GM23338 (cell line): ENCODE measurements around the gene SLC29A1. TPM values are rescaled to one million over a fixed set of nuclear protein-coding genes. Genes with fewer than 3 reads are reported as not detected.

Source experiments
- ATAC-seq: fragments of 200-7000 bp; cut with Tn5 transposase; 3 replicates; pipeline ENCODE4 v1.9.1; 2020
- DNase-seq: peaks from one replicate; pipeline ENCODE4 v3.0.0-alpha.2; 2015; ENCODE audit warnings: low spot score
- H2AFZ ChIP-seq: fragments of 200-600 bp; sonication (generic); 2 replicates; pipeline ENCODE4 v1.8.0; 2016; ENCODE audit warnings: antibody characterized with exemption, mild to moderate bottlenecking, moderate library complexity
- H3F3A ChIP-seq: fragments of 200-600 bp; sonication (generic); replicated peaks from 2 replicates; pipeline ENCODE4 v1.8.0; 2017; ENCODE audit warnings: antibody characterized with exemption, mixed run types, low read depth
- H3K27ac ChIP-seq: fragments of 200-600 bp; sonication (generic); 2 replicates; pipeline ENCODE4 v1.6.1; 2016; ENCODE audit warnings: low read depth
- H3K27me3 ChIP-seq: fragments of 200-600 bp; sonication (generic); 2 replicates; pipeline ENCODE4 v1.8.0; 2016; ENCODE audit warnings: mild to moderate bottlenecking, mixed run types, moderate library complexity; ENCODE audit not compliant: insufficient read depth
- H3K36me3 ChIP-seq: fragments of 200-600 bp; sonication (generic); 2 replicates; pipeline ENCODE4 v1.8.0; 2016; ENCODE audit warnings: mild to moderate bottlenecking; ENCODE audit not compliant: insufficient read depth
- H3K4me1 ChIP-seq: fragments of 200-600 bp; sonication (generic); 2 replicates; pipeline ENCODE4 v1.8.0; 2016; ENCODE audit warnings: mild to moderate bottlenecking, moderate library complexity; ENCODE audit not compliant: insufficient read depth
- H3K4me2 ChIP-seq: fragments of 200-600 bp; sonication (generic); 2 replicates; pipeline ENCODE4 v1.7.1; 2017; ENCODE audit warnings: mixed run types
- H3K4me3 ChIP-seq: fragments of 200-600 bp; sonication (generic); 2 replicates; pipeline ENCODE4 v1.6.1; 2016; ENCODE audit warnings: mixed run types
- H3K79me2 ChIP-seq: fragments of 200-600 bp; sonication (generic); replicated peaks from 2 replicates; pipeline ENCODE4 v1.8.0; 2017; ENCODE audit warnings: mild to moderate bottlenecking; ENCODE audit not compliant: insufficient read depth
- H3K9me2 ChIP-seq: fragments of 200-600 bp; sonication (generic); 2 replicates; pipeline ENCODE4 v1.8.0; 2017; ENCODE audit not compliant: insufficient read depth
- H4K20me1 ChIP-seq: fragments of 200-600 bp; sonication (generic); replicated peaks from 2 replicates; pipeline ENCODE4 v1.8.0; 2017; ENCODE audit warnings: mild to moderate bottlenecking; ENCODE audit not compliant: insufficient read depth
- H3K27ac Mint-ChIP-seq: 2 replicates; pipeline ENCODE4 v1.8.0; 2020; ENCODE audit warnings: inconsistent platforms, mild to moderate bottlenecking, moderate library complexity, mixed read lengths
- H3K27me3 Mint-ChIP-seq: 3 replicates; pipeline ENCODE4 v1.8.0; 2022; ENCODE audit warnings: low read depth, mild to moderate bottlenecking, moderate library complexity, mixed read lengths, inconsistent platforms; ENCODE audit not compliant: insufficient read depth, poor library complexity
- H3K36me3 Mint-ChIP-seq: 3 replicates; pipeline ENCODE4 v1.8.0; 2021; ENCODE audit warnings: low read depth, mild to moderate bottlenecking, inconsistent platforms, moderate library complexity, mixed read lengths
- H3K4me1 Mint-ChIP-seq: 3 replicates; pipeline ENCODE4 v1.8.0; 2020; ENCODE audit warnings: mild to moderate bottlenecking, inconsistent platforms, mixed read lengths
- H3K4me3 Mint-ChIP-seq: 3 replicates; pipeline ENCODE4 v1.8.0; 2021; ENCODE audit warnings: moderate library complexity, mild to moderate bottlenecking, inconsistent platforms, mixed read lengths
- H3K9me3 Mint-ChIP-seq: 3 replicates; pipeline ENCODE4 v1.8.0; 2020; ENCODE audit warnings: moderate library complexity, mild to moderate bottlenecking, inconsistent platforms, mixed read lengths
- CREB1 ChIP-seq: fragments of 250-450 bp; sonication (Bioruptor Pico); IDR thresholded peaks from 2 replicates; pipeline ENCODE4 v1.5.0; 2020; ENCODE audit warnings: low read depth, mild to moderate bottlenecking, moderate library complexity
- CTCF ChIP-seq, 2 experiments: fragments of 200-600 bp in 1 of 2; sonication (generic) in 1 of 2; conservative IDR thresholded peaks; 2 replicates each; pipeline versions ENCODE4 v1.5.1 to v1.6.1; 2016 to 2017; ENCODE audit warnings: antibody characterized with exemption in 2 of 2, low read depth in 2 of 2, mild to moderate bottlenecking in 2 of 2, moderate library complexity in 1 of 2
- ETS1 ChIP-seq: IDR thresholded peaks from 2 replicates; pipeline ENCODE4 v1.6.1; 2016; ENCODE audit warnings: antibody characterized with exemption
- EZH2 ChIP-seq: fragments of 200-600 bp; sonication (generic); IDR thresholded peaks from one replicate; pipeline ENCODE4 v1.8.0; 2017; ENCODE audit warnings: antibody characterized with exemption, mild to moderate bottlenecking, low read depth; ENCODE audit not compliant: unreplicated experiment
- EZH2phosphoT487 ChIP-seq: fragments of 200-600 bp; sonication (generic); IDR thresholded peaks from one replicate; pipeline ENCODE4 v1.8.1; 2018; ENCODE audit warnings: antibody characterized with exemption; ENCODE audit not compliant: unreplicated experiment
- JUNB ChIP-seq: IDR thresholded peaks from one replicate; pipeline ENCODE4 v1.6.1; 2016; ENCODE audit warnings: antibody characterized with exemption; ENCODE audit not compliant: unreplicated experiment
- NANOG ChIP-seq: IDR thresholded peaks from 2 replicates; pipeline ENCODE4 v1.6.1; 2016; ENCODE audit warnings: antibody characterized with exemption, borderline replicate concordance
- POLR2AphosphoS5 ChIP-seq: IDR thresholded peaks from 2 replicates; pipeline ENCODE4 v1.6.1; 2016; ENCODE audit warnings: antibody characterized with exemption, low read depth
- REST ChIP-seq: IDR thresholded peaks from one replicate; pipeline ENCODE4 v1.6.1; 2018; ENCODE audit warnings: antibody characterized with exemption; ENCODE audit not compliant: unreplicated experiment
- STAT1 ChIP-seq: IDR thresholded peaks from one replicate; pipeline ENCODE4 v1.6.1; 2016; ENCODE audit warnings: antibody characterized with exemption; ENCODE audit not compliant: unreplicated experiment
- ZNF114 ChIP-seq: fragments of 250-450 bp; sonication (Bioruptor Pico); IDR thresholded peaks from 2 replicates; pipeline ENCODE4 v1.5.0; 2020; ENCODE audit warnings: mild to moderate bottlenecking, moderate library complexity
- ZNF331 ChIP-seq: fragments of 250-450 bp; sonication (Bioruptor Pico); IDR thresholded peaks from 2 replicates; pipeline ENCODE4 v1.5.0; 2020; ENCODE audit warnings: low read depth, mild to moderate bottlenecking, moderate library complexity
- ZNF462 ChIP-seq: fragments of 250-450 bp; sonication (Bioruptor Pico); IDR thresholded peaks from 2 replicates; pipeline ENCODE4 v1.5.0; 2020; ENCODE audit warnings: mild to moderate bottlenecking, moderate library complexity
- polyA plus RNA-seq: library from polyadenylated mRNA; unstranded; fragments of >200 nt; fragmentation: Nextera tagmentation; extraction: Ambion mirVana; gene quantifications from 2 replicates; pipeline ENCODE4 v1.2.1, GENCODE V29; 2016
- total RNA-seq: library from RNA; depleted of rRNA; stranded (reverse); fragments of >200 nt; shearing (Covaris generic); gene quantifications from 2 replicates; pipeline ENCODE4 v1.2.3, GENCODE V29; 2014

SLC29A1 gene
- total and polyA plus RNA-seq, 2 experiments from 2014 or later, result 73.1 to 169 TPM

GRCh38 chr6:44277763-44278162, 54.4 kb downstream of the SLC29A1 start:
- H3K9me2 ChIP-seq, result no peaks in the 10 kb centered on the region
- TF ChIP-seq ZNF114 (CRISPR knock-in tag), result no peak
- no peak for TF ChIP-seq CREB1 (CRISPR knock-in tag)
- TF ChIP-seq EZH2, result no peak
- TF ChIP-seq POLR2AphosphoS5, result no peak
- TF ChIP-seq STAT1, result no peak
- no peak for TF ChIP-seq ZNF331 (CRISPR knock-in tag)
- TF ChIP-seq ZNF462 (CRISPR knock-in tag), result no peak
- TF ChIP-seq NANOG, result no peak
- TF ChIP-seq REST, result no peak
- TF ChIP-seq ETS1, result no peak
- no peak for TF ChIP-seq EZH2phosphoT487
- TF ChIP-seq JUNB, result no peak
- no peak for TF ChIP-seq CTCF (conservative IDR thresholded peaks at IDR 0.05; ENCODE audit: low read depth in 2 of 2)
- no peak overlapping the region for H3K27ac Mint-ChIP-seq
- H2AFZ ChIP-seq, result no peak overlapping the region
- H3K4me1 Mint-ChIP-seq, result peaks cover 6% of the 10 kb centered on the region
- no peaks in the 10 kb centered on the region for H3K36me3 ChIP-seq
- no peaks in the 10 kb centered on the region for H3K4me1 ChIP-seq
- peaks cover 6% of the 10 kb centered on the region; the same call in 2 of the 3 replicates for H3K36me3 Mint-ChIP-seq
- H3K4me2 ChIP-seq, result no peak overlapping the region
- H3K27ac ChIP-seq, result no peak overlapping the region
- no peaks in the 10 kb centered on the region for H3K9me3 Mint-ChIP-seq
- no peaks in the 10 kb centered on the region for H4K20me1 ChIP-seq
- H3F3A ChIP-seq, result 0 out of 2 replicates have a peak, but pooled peaks cover 8% of the 10 kb centered on the region
- H3K27me3 ChIP-seq, result peaks cover 35% of the 10 kb centered on the region
- peaks cover 30% of the 10 kb centered on the region for H3K27me3 Mint-ChIP-seq
- H3K4me3 Mint-ChIP-seq, result no peak overlapping the region
- DNase-seq, result no peak
- no peak overlapping the region for H3K4me3 ChIP-seq
- ATAC-seq, result no peak
- H3K79me2 ChIP-seq, result no peaks in the 10 kb centered on the region
